DMS114 treated with DMSO at 0.1 percent for 48 hours (cell line): ENCODE results near the gene SUSD4.

ENCODE experiments used
- DNase-seq: peaks from one replicate; lab custom pipeline; 2025; ENCODE audit not compliant: unreplicated experiment; lab: John Stamatoyannopoulos, UW

SUSD4 gene

DNA sequence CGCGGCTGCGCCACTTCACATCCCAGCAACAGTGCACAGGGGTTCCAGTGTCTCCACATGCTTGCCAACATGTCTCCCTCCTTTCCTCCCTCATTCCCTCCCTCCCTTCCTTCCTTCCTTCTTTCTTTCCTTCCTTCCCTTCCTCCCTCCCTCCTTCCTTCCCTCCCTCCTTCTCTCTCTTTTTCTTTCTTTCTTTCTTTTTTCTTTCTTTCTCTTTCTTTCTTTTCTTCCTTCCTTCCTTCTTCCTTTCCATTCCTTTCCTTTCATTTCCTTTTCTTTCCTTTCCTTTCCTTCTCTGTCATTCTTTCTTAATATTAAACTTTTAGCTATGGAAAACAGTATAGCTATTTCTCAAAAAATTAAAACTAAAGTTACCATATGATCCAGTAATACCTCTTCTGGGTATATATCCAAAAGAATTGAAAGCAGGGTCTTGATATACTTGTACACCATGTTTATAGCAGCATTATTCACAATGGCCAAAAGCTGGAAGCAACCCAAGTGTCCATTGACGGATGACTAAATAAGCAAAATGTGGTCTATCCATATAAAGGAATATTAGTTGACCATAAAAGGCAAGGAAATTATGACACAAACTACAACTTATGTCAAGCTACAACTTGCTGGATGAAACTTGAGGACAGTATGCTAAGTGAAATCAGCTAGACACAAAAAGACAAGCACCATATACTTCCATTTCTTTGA, 165.9 kb downstream of the SUSD4 start:
- no peak for DNase-seq

DNA sequence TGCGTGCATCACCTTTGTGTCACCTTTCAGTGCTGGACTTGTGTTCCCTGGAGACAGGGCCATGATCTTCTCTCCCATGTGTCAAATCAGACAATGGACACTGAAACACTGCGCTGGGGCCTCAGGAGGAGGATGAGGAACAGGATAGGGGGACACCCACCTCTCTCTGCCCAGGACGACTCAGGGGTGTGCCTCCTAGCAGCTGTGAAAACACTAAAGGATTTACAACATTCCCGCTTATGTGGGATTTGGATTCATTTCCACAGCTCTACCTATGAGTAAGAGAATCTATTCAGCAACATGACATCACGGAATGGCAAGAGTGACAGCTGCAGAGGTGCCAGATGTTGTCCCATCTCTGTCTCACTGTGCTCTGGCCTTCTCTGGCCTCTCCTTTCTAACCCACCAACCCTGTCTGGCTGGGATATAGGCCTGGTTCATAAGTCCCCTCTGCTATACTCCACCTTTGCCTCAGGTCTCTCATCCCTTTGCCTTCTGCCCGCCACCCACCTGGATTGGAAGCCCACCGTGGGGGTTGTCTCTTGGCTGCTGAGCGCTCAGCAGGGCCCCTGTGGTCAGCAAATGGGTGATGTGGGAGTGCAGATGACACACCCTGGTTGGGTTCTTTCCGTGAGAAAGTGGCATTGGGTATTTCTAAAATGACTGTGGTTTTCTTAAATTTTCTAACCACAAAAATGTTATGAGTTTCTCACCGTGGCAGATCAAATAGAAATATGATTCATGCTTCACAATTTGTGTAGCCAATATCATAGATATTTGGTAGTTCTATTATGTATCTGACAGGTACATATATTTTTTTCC, 173.9 kb downstream of the SUSD4 start:
- DNase-seq: no peak

DNA sequence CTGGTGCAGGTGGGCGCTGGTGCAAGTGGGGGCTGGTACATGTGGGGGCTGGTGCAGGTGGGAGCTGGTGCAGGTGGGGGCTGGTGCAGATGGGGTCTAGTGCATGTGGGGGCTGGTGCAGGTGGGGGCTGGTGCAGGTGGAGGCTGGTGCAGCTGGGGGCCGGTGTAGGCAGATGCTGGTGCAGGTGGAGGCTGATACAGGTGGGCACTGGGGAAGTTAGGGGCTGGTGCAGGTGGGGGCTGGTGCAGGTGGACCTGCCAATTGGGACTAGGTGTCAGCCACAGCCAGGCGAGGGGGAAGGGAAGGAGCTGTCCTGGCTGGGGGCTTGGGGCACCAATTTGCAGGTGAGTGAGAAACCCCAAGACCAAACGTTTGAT, 174.5 kb downstream of the SUSD4 start:
- DNase-seq: no peak

DNA sequence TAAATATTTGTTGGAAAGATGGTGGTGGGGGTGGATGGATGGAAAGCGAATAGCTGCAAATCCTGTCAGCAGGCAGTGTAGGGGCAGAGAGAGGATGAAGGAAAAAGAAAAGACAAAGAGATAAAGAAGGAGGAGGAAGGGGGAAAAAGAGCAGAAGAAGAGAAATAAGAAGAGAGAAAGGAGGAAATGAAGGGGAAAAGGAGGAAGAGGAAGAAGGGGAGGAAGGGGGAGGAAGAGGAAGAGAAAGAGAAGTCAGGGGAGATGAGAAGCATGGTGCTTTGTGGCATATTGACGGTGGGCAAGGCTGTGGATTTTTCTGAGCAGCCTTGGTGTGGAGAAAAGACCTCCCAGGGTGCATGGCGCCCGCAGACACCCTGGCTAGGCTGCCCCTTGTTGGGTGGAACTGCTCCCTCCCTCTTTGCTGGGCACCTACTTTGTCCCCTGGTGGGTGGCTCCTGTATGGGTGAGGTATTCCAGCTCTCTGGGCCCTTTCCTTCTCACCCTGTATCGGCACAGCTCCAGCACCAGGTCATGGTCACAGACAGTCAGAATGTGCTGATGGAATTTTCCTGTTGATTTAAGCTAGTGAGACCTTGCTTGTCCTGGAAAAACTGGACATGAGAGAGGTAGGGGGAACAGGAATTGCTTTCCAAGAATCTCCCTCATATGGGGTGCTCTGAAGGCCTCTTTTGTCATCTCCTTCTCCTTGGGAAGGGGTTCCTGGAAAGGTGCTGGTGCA, 175.2 kb downstream of the SUSD4 start:
- DNase-seq: no peak

DNA sequence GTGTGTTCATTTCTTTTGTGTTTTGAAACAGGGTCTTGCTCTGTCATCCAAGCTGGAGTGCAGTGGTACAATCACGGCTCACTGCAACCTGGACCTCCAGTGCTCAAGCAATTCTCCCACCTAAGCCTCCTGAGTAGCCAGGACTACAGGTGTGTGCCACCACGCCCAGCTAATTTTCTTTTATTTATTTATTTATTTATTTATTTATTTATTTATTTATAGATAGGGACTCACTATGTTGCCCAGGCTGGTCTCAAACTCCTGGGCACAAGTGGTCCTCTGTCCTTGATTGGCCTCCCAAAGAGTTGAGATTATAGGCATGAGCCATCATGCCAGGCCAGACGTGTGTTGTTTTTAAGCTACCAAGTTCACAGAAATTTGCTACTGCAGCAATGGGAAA, 177.2 kb downstream of the SUSD4 start:
- no peak for DNase-seq

DNA sequence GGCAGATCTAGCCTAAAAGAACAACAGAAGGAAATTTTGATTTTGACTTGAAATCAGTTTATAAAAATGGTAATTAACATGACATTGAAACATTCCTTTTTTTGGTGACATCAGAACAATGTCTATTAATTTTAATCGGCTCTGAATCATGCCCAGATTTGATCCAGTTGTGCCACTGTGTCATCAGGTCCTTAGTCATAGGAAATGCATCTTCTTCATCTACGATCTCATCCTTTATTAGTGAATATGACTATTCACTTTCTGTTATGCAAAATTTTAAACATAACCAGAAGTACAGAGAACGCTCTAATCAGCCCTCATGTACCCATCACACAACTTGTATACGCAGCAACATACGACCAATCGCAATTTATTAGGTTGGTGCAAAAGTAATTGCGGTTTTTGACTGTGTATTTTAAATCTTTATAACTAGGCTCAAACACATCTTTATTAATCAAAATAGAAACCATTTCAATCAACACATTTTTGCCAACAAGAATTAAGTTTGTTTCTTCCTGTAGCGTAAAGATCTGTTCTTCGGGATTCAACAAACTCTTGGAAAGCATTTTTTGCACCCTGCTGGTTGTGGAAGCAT, 180.6 kb downstream of the SUSD4 start:
- DNase-seq: no peak

DNA sequence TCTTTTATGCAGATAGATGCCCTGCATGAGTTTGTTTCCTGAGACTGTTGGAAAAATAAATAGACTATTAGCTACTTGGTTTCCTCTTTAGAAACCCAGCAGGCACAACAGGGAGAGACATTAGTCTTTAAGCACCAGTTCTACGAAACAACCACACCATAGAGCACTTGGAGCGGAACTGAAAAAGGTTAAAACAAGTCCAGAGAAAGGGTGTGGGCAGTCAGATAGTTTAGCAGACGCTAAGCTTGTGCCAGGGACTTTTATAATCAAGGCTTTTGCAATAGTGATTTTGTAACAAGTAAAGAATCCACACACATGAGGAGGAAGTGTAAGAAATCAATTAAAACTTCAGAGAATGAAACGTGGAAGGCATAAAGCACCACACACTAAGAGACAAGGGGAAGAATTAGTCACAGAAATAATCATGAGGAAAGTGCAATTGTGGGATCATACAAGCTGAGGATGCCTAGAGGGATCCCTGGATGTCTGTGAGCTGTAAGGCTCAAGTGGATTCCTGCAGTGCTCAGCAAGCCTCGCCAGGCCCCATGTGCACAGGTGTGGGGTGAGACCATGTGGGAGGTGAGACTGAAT, 183.2 kb downstream of the SUSD4 start:
- no peak for DNase-seq

DNA sequence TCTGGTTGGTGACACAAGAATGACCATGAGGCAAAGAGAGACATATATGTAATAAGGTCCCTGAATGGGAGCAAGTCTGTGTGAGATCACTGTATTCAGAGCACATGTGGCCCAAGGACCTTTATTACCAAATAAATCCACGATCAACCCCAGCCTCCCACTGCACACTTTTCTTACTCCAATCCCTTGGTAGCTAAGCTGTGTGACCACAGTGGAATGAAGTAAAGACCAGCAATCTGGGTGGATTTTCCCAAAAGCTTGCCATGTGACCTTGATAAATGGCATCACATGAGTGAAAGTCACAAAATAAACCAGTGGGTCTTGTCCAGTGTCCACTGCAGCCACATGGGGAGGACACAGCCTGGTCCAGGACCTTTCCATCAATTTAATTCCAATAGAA, 184.2 kb downstream of the SUSD4 start:
- DNase-seq: no peak

DNA sequence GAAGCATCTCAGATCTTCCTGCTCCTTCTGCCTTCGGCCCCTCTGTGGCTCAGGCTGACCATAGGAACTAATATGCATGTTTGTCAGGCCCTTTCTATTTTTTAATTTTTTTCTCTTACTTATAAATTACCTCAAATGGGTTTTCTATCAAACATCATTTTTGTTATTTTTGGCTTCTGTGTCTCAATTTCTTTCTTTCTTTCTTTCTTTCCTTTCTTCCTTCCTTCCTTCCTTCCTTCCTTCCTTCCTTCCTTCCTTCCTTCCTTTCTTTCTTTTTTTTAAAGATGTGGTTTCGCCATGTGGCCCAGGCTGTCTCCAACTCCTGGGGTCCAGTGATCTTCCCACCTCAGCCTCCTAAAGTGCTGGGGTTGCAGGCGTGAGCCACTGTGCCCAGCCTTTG, 184.7 kb downstream of the SUSD4 start:
- DNase-seq: no peak

DNA sequence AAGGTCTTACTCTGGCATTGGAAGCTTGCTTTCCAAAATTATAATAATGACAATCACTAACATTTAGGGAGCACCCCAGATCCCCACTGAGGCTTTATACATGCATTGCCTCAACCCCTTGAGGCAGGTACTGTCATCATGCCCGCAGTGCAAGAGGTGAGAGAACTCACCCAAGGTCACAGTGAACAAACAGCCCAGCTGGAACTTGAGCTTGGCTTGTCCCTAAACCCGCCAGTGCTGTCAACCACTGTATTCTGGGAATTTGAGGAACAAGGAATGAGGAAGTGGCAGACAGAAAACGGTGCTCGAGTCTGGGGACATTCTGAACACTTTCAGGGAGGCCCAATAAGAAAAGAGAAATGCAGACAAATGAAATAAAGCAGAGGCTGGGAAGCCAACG, 186.3 kb downstream of the SUSD4 start:
- DNase-seq: no peak

DNA sequence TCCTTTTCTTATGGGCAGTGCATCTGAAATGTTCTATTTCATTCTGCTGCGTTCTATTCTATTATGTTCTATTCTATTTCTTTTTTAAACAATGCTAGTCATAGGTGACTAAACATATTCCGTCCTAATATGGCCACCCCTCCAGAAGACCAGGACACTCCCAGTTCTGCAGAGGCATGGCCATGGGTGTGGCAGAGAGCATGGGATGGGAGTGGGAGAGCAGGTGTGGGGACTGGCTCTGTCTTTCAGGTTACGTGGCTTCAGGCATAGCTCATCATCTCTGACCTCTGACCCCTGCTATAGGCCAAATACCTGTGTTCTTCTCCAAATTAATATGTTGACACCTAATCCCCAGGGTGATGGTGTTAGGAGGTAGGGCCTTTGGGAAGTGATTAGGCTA, 187.5 kb downstream of the SUSD4 start:
- DNase-seq: no peak

DNA sequence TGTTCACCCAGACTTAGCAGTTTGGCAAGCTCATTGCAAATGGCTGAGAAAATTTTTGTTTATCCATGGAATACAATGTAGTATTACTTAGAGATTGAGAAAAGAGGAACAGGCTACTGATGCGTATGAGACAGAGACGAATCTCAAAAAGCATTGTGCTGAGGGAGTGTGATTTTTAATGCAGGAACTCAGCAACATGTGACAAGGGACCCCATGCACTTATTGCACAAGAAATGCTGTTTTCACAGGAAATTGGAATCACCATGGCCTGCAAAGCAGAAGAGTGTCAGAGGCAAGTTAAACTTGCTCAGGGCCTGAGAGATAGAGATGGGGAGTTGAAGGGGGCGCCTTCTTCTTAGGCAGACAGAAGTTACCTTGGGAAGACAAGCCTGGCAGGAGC, 188.3 kb downstream of the SUSD4 start:
- DNase-seq: no peak

DNA sequence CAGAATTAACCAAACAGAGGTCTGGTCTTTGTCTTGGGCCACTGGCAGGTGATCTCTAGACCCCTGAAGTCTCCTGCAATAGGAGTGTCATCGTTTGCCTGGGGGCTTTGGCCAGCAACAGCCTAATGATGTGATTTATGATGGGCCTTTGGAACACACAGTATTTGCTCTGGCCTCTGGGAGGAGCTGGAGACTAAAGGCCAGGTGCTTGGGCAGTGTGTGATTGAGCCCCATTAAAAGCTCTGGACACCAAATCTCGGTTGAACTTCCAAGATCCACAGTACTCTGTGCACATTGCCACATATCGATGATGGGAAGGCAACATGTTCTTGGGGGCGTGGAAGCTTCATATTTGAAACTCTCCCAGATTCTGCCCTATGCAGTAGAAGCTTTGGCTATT, 188.9 kb downstream of the SUSD4 start:
- DNase-seq: no peak
